Colonic mucosa (tissue), 4 donors: Measurements from ENCODE around the gene DAB2IP. TPM values are rescaled to one million over a fixed set of nuclear protein-coding genes. Genes with fewer than 3 reads are reported as not detected.

Source experiments
- DNase-seq: peaks from one replicate; pipeline ENCODE4 v3.0.0-alpha.2; 2020
- H3K27ac ChIP-seq: fragments of 200-600 bp; one replicate; pipeline ENCODE4 v1.8.0; 2021
- H3K27me3 ChIP-seq: fragments of 200-600 bp; one replicate; pipeline ENCODE4 v1.8.0; 2021
- H3K36me3 ChIP-seq: fragments of 200-600 bp; one replicate; pipeline ENCODE4 v1.8.0; 2021
- H3K4me1 ChIP-seq: fragments of 200-600 bp; one replicate; pipeline ENCODE4 v1.8.0; 2021; ENCODE audit warnings: mild to moderate bottlenecking
- H3K4me3 ChIP-seq: fragments of 200-600 bp; one replicate; pipeline ENCODE4 v1.8.0; 2021
- H3K9ac ChIP-seq, 2 donors: one replicate each; pipeline ENCODE4 v1.7.0; 2013; ENCODE audit warnings: control low read depth in 2 of 2, low read depth in 2 of 2, low read length in 2 of 2
- H3K9me3 ChIP-seq: fragments of 200-600 bp; one replicate; pipeline ENCODE4 v1.8.0; 2021
- CTCF ChIP-seq: fragments of 200-600 bp; IDR thresholded peaks from one replicate; pipeline ENCODE4 v1.8.0; 2022; ENCODE audit warnings: antibody characterized with exemption, mild to moderate bottlenecking
- intact Hi-C: fragments of 100-400 bp; cut with DNase I; formaldehyde crosslinking; loops from one replicate; pipeline ENCODE4 v1.14.1; 2022
- total RNA-seq, 2 donors: library from RNA; stranded (reverse); fragmentation: NEBNext Ultra II Directional in 1 of 2; extraction: Animal tissue kit (Norgen Biotek cat#: 25700) in 1 of 2; gene quantifications; one replicate each; pipeline ENCODE4 v1.2.1, GENCODE V29; 2021
- donor health status: healthy.
- donor health status: DM: no; HTN: no; CAD: no.
- donor health status: DM: no; HTN: no; CAD: no.

Gene DAB2IP
- total RNA-seq, 2 donors from 2014 or later = 126 to 130 TPM

DNA sequence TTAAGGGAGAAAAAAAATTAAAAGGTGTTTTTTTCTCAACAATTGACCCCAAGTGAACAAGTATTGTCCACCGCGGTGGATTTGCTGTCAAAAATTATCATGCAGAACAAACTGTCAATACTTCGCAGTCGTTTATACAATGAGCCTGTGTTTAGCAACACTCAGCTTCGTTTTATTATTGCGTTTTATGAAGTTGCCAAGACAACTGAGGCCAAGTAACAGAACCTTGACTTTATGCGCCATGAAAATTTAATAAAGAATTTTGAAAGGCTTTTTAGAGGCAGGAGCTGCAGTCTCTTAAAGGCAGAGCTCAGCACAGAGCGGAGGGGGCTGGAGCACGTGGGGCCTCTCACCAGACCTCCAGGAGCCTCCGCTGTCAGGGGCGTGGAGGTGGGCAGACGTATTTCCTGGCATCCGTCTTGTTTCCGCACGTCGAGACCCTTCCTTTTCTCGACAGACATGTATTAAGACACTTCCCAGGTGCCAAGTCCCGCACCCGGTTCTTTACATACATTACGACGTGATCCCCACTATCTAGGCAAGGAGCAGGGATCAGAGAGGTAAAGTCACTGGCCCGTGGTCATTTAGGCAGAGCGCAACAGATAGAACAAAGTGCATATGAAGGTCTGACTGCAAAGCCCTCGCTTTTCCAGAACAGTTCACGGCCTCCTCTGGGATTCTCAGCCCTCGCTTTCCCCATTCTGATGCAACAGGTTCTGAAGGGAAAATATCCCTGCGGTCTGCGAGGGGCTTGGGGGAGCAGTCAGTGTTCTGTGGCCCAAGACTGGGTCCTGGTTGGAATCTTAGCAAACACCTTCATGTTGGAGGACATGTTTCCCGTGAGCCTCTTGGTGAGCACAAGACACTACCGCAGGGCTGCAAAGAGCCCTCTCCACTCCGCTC, 164.4 kb downstream of the DAB2IP start:
- intact Hi-C loops = no loop called here
- no peaks in the 10 kb centered on the region for H3K9me3 ChIP-seq
- TF ChIP-seq CTCF = no peak
- H3K36me3 ChIP-seq = no peaks in the 10 kb centered on the region
- H3K27ac ChIP-seq = no peak overlapping the region
- no peak overlapping the region for H3K4me3 ChIP-seq
- H3K4me1 ChIP-seq = no peaks in the 10 kb centered on the region
- no peak overlapping the region for H3K9ac ChIP-seq
- no peaks in the 10 kb centered on the region for H3K27me3 ChIP-seq
- DNase-seq = no peak

DNA sequence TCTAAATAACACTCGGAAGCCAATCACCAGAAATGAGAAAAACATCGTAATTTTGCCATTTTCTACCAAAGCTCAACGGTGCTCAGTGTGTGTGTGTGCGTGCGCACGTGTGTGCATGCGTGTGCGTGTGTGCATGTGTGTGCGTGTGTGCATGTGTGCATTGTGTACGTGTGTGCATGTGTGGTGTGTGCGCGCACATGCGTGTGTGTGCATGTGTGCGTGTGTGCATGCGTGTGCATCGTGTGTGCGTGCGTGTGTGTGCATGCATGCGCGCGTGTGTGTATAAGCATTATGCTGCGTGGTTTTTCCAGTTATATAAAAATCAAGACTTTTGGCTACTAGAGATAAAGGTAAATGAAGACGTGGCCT, 165.0 kb downstream of the DAB2IP start:
- no peak overlapping the region for H3K9ac ChIP-seq
- no peak for DNase-seq
- H3K9me3 ChIP-seq = no peaks in the 10 kb centered on the region
- intact Hi-C loops = no loop called here
- H3K27ac ChIP-seq = no peak overlapping the region
- TF ChIP-seq CTCF = no peak
- H3K36me3 ChIP-seq = no peaks in the 10 kb centered on the region
- H3K4me1 ChIP-seq = no peaks in the 10 kb centered on the region
- H3K27me3 ChIP-seq = no peaks in the 10 kb centered on the region
- H3K4me3 ChIP-seq = no peak overlapping the region

DNA sequence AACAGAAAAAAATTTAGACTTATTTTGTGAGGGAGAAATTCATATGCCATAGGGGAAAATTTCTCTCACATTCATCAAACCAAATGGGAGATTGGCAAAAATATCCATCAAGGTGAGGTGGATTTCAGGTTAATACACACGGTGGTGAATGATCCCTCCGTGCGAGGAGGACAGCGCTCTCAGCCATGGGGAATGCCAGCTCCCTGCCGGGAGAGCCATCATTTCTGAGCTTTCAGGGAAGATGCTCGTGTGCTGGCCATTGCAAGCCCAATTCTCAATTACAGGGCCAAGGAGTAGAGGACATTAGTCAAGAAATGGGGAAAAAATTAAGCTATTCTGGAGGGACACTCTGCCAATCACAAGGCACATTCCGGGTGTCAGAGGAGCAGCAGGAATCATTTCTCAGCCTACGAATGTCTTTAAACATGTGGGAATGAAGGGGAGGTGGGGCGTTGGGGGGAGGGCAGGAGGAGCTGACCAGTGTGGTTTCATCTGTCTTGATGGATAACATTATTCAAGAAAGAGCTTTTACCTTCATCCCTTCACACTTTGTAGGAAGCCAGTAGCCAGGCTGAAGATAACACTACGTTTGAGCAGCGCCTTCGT, 165.5 kb downstream of the DAB2IP start:
- Histone ChIP-seq H3K27me3 (no peaks in the 10 kb centered on the region), H3K9ac (no peak overlapping the region), H3K9me3 (no peaks in the 10 kb centered on the region), H3K27ac (no peak overlapping the region), H3K36me3 (no peaks in the 10 kb centered on the region), H3K4me3 (no peak overlapping the region), H3K4me1 (no peaks in the 10 kb centered on the region)
- no peak for TF ChIP-seq CTCF
- no peak for DNase-seq
- intact Hi-C loops = no loop called here

DNA sequence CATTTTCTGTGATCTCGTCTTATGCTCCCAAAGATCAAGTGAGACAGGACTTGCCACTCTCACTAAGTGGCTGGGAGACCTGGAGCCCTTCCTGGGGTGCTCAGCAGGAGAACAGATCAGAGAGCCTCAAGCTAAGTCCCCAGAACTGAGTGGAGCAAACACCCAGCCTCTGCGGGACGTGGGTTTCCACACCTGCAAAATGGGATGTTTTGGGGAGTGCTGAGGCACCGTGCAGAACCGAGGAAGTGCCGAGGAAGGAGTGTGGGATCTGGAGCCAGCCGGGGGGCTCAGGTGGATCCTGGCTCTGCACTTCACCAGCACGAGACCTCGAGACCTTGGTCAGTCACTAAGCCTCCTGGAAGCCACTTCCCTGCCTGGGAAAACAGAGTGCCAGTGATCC, 166.0 kb downstream of the DAB2IP start:
- Histone ChIP-seq H3K36me3 (no peaks in the 10 kb centered on the region), H3K27ac (no peak overlapping the region), H3K9ac (no peak overlapping the region), H3K9me3 (no peaks in the 10 kb centered on the region), H3K27me3 (no peaks in the 10 kb centered on the region), H3K4me1 (no peaks in the 10 kb centered on the region), H3K4me3 (no peak overlapping the region)
- intact Hi-C loops = no loop called here
- no peak for TF ChIP-seq CTCF
- no peak for DNase-seq

DNA sequence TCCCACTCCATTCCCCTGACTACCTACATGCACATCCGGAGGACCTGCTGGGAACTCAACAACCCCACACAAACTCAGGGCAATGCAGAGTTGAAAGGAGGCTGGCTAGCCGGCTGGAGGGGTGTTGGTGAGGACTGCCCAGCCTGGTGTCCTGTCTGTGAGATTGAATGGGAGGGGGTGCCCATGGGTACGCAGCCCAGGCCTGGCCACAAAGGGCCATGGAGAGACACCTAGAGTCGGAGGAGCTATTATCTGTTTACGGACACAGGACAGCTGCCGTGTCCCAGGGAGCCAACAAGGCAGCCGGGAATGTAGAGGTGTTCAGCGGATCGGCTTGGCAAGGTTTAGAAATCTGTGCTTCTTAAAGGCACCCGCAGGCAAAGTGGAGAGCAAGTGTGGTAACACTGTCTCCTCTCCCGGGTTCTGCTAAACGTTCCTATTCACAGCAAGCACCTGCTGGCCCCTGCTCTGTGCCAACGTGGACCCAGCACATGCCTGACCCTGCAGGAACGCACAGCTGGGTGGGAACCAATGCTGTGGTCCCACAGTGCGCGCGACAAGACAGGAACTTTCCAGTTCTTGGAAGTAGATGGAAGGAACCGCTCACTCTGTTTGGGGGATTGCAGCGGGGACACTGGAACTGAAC, 166.7 kb downstream of the DAB2IP start:
- no peaks in the 10 kb centered on the region for H3K9me3 ChIP-seq
- H3K9ac ChIP-seq = no peak overlapping the region
- no peak for DNase-seq
- H3K4me3 ChIP-seq = no peak overlapping the region
- no peak overlapping the region for H3K27ac ChIP-seq
- no peaks in the 10 kb centered on the region for H3K27me3 ChIP-seq
- intact Hi-C loops = no loop called here
- H3K36me3 ChIP-seq = no peaks in the 10 kb centered on the region
- no peak for TF ChIP-seq CTCF
- H3K4me1 ChIP-seq = no peaks in the 10 kb centered on the region
